B cell (primary cell): ENCODE data around the gene TBC1D1. TPM values are rescaled to one million over a fixed set of nuclear protein-coding genes. Genes with fewer than 3 reads are reported as not detected.

Source experiments
- ATAC-seq: fragments of 200-7000 bp; cut with Tn5 transposase; one replicate; pipeline ENCODE4 v1.10.0; 2021; ENCODE audit warnings: low read depth, mild to moderate bottlenecking, moderate number of reproducible peaks, moderate library complexity
- CTCF ChIA-PET: fragments of 350-600 bp; sonication (Branson Sonifier 250); formaldehyde crosslinking; loops from one replicate; lab custom pipeline; 2021; ENCODE audit warnings: antibody characterized with exemption, inconsistent platforms; lab: Charles Lee
- POLR2A ChIA-PET: fragments of 350-600 bp; sonication (Branson Sonifier 250); formaldehyde crosslinking; loops from one replicate; lab custom pipeline; 2021; ENCODE audit warnings: antibody characterized with exemption; lab: Charles Lee
- DNase-seq: peaks from one replicate; pipeline ENCODE4 v3.0.0; 2013
- H2AFZ ChIP-seq: 2 replicates; pipeline ENCODE4 v1.6.1; 2012; ENCODE audit warnings: mild to moderate bottlenecking, low read depth, low read length; ENCODE audit not compliant: insufficient read depth, poor library complexity, severe bottlenecking
- H3K27ac ChIP-seq, 2 donors: 1 replicate in 1 of 2; 2 replicates in 1 of 2; pipeline ENCODE4 v1.5.1; 2012 to 2013; ENCODE audit warnings: low read length in 2 of 2, mild to moderate bottlenecking in 2 of 2, moderate library complexity in 1 of 2
- H3K27me3 ChIP-seq, 4 experiments: fragments of 200-600 bp in 1 of 4; sonication (generic) in 1 of 4; replicated peaks in 1 of 4; 1 replicate in 2 of 4; 2 replicates in 2 of 4; pipeline versions ENCODE4 v1.6.1 to v1.7.0; 2013 to 2016; ENCODE audit warnings: low read length in 3 of 4, mild to moderate bottlenecking in 2 of 4, mixed read lengths in 1 of 4, moderate library complexity in 1 of 4; ENCODE audit not compliant: insufficient read depth in 4 of 4, control insufficient read depth in 3 of 4; ENCODE audit errors: control extremely low read depth in 1 of 4
- H3K36me3 ChIP-seq, 2 experiments: replicated peaks in 1 of 2; 1 replicate in 1 of 2; 2 replicates in 1 of 2; pipeline versions ENCODE4 v1.6.1 to v1.7.1; 2013; ENCODE audit warnings: low read length in 1 of 2; ENCODE audit not compliant: insufficient read depth in 2 of 2, control insufficient read depth in 1 of 2; ENCODE audit errors: control extremely low read depth in 1 of 2, extremely low read depth in 1 of 2
- H3K4me1 ChIP-seq, 2 donors: fragments of 200-600 bp in 1 of 2; sonication (generic) in 1 of 2; 1 replicate in 1 of 2; 2 replicates in 1 of 2; pipeline versions ENCODE4 v1.5.1 to v1.6.1; 2013 to 2017; ENCODE audit warnings: low read length in 2 of 2; ENCODE audit not compliant: control insufficient read depth in 2 of 2, insufficient read depth in 2 of 2
- H3K4me2 ChIP-seq: replicated peaks from 2 replicates; pipeline ENCODE3; 2012; ENCODE audit warnings: mild to moderate bottlenecking, low read depth, low read length; ENCODE audit not compliant: poor library complexity, severe bottlenecking
- H3K4me3 ChIP-seq, 5 experiments: fragments of 200-600 bp in 1 of 5; sonication (generic) in 1 of 5; 1 replicate in 3 of 5; 2 replicates in 2 of 5; pipeline versions ENCODE4 v1.5.1 to v1.7.0; 2011 to 2016; ENCODE audit warnings: low read length in 4 of 5, mild to moderate bottlenecking in 4 of 5, low read depth in 2 of 5, control low read depth in 1 of 5, moderate library complexity in 1 of 5; ENCODE audit not compliant: insufficient read depth in 1 of 5; ENCODE audit errors: control extremely low read depth in 1 of 5, extremely low read depth in 1 of 5
- H3K79me2 ChIP-seq: fragments of 200-600 bp; sonication (generic); one replicate; pipeline ENCODE4 v1.6.0; 2016; ENCODE audit warnings: low read length; ENCODE audit not compliant: control insufficient read depth, insufficient read depth
- H3K9ac ChIP-seq: fragments of 200-600 bp; sonication (generic); 2 replicates; pipeline ENCODE4 v1.6.1; 2017; ENCODE audit warnings: mild to moderate bottlenecking, low read length, moderate library complexity
- H3K9me3 ChIP-seq, 3 donors: one replicate each; pipeline versions ENCODE4 v1.6.1 to v1.7.1; 2013; ENCODE audit warnings: low read length in 2 of 3; ENCODE audit not compliant: control insufficient read depth in 2 of 3, insufficient read depth in 1 of 3; ENCODE audit errors: control extremely low read depth in 1 of 3
- H4K20me1 ChIP-seq: 2 replicates; pipeline ENCODE4 v1.6.0; 2012; ENCODE audit warnings: mild to moderate bottlenecking, low read length; ENCODE audit not compliant: insufficient read depth, control insufficient read depth, poor library complexity, severe bottlenecking
- H3K27ac Mint-ChIP-seq: one replicate; pipeline ENCODE4 v1.8.0; 2021; ENCODE audit warnings: mixed read lengths
- H3K27me3 Mint-ChIP-seq: one replicate; pipeline ENCODE4 v1.8.0; 2021; ENCODE audit warnings: mixed read lengths
- H3K4me1 Mint-ChIP-seq: one replicate; pipeline ENCODE4 v1.8.0; 2021; ENCODE audit warnings: mixed read lengths
- H3K4me3 Mint-ChIP-seq: one replicate; pipeline ENCODE4 v1.8.0; 2021; ENCODE audit warnings: mixed read lengths
- H3K9me3 Mint-ChIP-seq: one replicate; pipeline ENCODE4 v1.8.0; 2022; ENCODE audit warnings: mixed read lengths; ENCODE audit not compliant: insufficient read depth
- CTCF ChIP-seq: fragments of 200-600 bp; IDR thresholded peaks from one replicate; pipeline ENCODE4 v1.8.0; 2022; ENCODE audit warnings: antibody characterized with exemption, mild to moderate bottlenecking
- EZH2 ChIP-seq: IDR thresholded peaks from 2 replicates; pipeline ENCODE4 v1.6.1; 2012; ENCODE audit warnings: borderline replicate concordance, low read depth, mild to moderate bottlenecking, moderate library complexity, low read length; ENCODE audit not compliant: insufficient read depth, poor library complexity, severe bottlenecking
- WGBS: methylation state at CpG from one replicate; pipeline ENCODE4 v1.1.5; 2013; ENCODE audit warnings: missing lambda C conversion rate; ENCODE audit not compliant: insufficient coverage; 5-methylcytosine and 5-hydroxymethylcytosine counted together
- intact Hi-C: fragments of 100-400 bp; cut with micrococcal nuclease; formaldehyde crosslinking; loops from one replicate; pipeline ENCODE4 v1.10.0; 2022
- polyA plus RNA-seq: library from polyadenylated mRNA; depleted of rRNA; stranded (reverse); fragments of >200 nt; gene quantifications from 2 replicates; pipeline ENCODE4 v1.2.3, GENCODE V29; 2012
- total RNA-seq, 2 donors: library from RNA; stranded (reverse); fragments of 120-200 nt in 1 of 2; gene quantifications; 1 replicate in 1 of 2; 2 replicates in 1 of 2; pipeline versions ENCODE4 v1.2.3 to v1.2.4, GENCODE V29; 2013 to 2022

Gene TBC1D1
- total and polyA plus RNA-seq, 2 donors (not counting 1 experiment from before 2014, with no cell fraction given): 88.2 to 98.7 TPM

- Mint-ChIP-seq H3K27ac (no peak overlapping the region), H3K9me3 (no peaks in the 10 kb centered on the region), H3K4me1 (no peaks in the 10 kb centered on the region), H3K27me3 (no peaks in the 10 kb centered on the region), H3K4me3 (no peak overlapping the region)
- DNase-seq: no peak
- Histone ChIP-seq H3K9ac (no peak overlapping the region), H3K4me1 (no peaks in the 10 kb centered on the region), H3K9me3 (no peaks in the 10 kb centered on the region), H3K4me3 (no peak overlapping the region), H2AFZ (no peak overlapping the region), H3K36me3 (peaks cover 0 to 67% of the 10 kb centered on the region in 2 experiments), H3K27me3 (no peaks in the 10 kb centered on the region), H3K27ac (no peak overlapping the region), H3K79me2 (peaks cover 2% of the 10 kb centered on the region), H4K20me1 (no peaks in the 10 kb centered on the region), H3K4me2 (no peak overlapping the region)
- TF ChIP-seq EZH2: no peak
- no peak for TF ChIP-seq CTCF
- POLR2A ChIA-PET: no interaction called here
- intact Hi-C loops: no loop called here
- CTCF ChIA-PET: no interaction called here
- 81% methylated on average over 12 of the region's 15 CpGs for WGBS
- ATAC-seq: no peak
Measured at GRCh38 chr4:38049545-38050170, 158.8 kb downstream of the TBC1D1 start.

- ChIA-PET POLR2A (no interaction called here), CTCF (interaction anchor here (0.8 kb wide), 1 partner anchor 19 kb away, joined by 3 read pairs; no protein-coding TSS in a partner anchor)
- Histone ChIP-seq H3K36me3 (peaks cover 0 to 69% of the 10 kb centered on the region in 2 experiments), H3K9me3 (no peaks in the 10 kb centered on the region), H3K4me3 (no peak overlapping the region), H3K27me3 (no peaks in the 10 kb centered on the region), H2AFZ (no peak overlapping the region), H3K4me1 (no peaks in the 10 kb centered on the region), H4K20me1 (no peaks in the 10 kb centered on the region), H3K27ac (no peak overlapping the region), H3K4me2 (no peak overlapping the region), H3K9ac (no peak overlapping the region), H3K79me2 (peaks cover 2% of the 10 kb centered on the region)
- ATAC-seq (no peak), DNase-seq (no peak)
- intact Hi-C loops: no loop called here
- TF ChIP-seq EZH2 (no peak), CTCF (no peak)
- H3K9me3 Mint-ChIP-seq: no peaks in the 10 kb centered on the region
- H3K27me3 Mint-ChIP-seq: no peaks in the 10 kb centered on the region
- H3K4me3 Mint-ChIP-seq: no peak overlapping the region
- 100% methylated on average over 6 of the region's 10 CpGs for WGBS
- H3K4me1 Mint-ChIP-seq: no peaks in the 10 kb centered on the region
- H3K27ac Mint-ChIP-seq: no peak overlapping the region
Measured at GRCh38 chr4:38050560-38051350, 159.9 kb downstream of the TBC1D1 start.
